ENCODE measurements around the gene ZNF705A.
"Not testable (repeated sequence)": the region's sequence is repeated elsewhere in the genome, so short reads cannot be mapped to it uniquely, and the experiment has no call there.

Gene ZNF705A

DNA sequence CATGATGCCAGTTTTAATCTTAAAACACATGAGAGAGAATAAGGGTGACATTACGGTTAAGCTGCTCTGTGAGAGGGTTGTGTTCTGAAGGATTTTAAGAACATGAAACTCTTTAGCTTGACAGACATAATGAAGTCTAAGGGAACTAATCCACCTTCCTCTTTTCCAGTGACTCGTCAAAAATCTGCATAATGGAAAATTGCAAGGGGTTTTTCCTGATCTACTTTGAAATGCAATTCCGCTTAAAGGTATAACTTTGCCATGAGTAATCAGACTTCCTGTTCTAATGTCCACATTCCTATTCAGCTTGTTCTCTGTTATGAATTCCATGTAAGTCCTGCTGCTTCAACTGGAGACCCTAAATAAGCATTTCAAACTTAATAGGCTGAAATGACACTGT, at the start of gene ZNF705A:
ZNF705A (plus strand) TSS at position 171 of the 400 bp plus-strand sequence. CDS start 15,611 bp downstream, outside the sequence.
- peak; percentile 34 for DNase-seq (ENCODE audit: low spot score)

DNA sequence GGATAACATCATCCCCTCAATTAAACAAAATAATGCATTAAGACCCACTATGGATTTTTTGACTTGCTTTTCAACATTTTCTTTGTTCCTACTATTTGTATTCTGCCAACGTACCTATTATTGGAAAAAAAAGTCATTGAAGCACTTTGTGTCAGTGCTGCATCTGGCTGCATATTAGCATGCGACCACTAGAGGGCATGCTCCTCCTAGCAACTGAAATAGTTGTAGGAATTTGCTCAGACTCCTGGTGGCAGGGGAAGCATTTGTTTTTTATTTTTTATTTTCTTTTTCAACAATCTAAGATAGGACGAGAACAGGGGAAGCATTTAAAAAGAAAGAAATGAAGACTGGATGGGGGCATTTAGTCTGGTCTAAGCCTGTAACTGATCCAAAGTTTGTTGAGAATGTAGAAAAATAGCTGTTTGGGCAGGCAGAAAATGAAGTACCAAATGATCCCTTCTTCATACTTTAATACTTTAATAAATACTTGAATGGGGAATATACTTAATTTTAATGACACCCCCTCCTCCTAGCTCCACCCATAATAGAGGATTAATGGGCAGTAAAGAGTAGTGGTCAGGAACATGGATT, 47.9 kb upstream of the ZNF705A start:
- peak; percentile 87 for DNase-seq (ENCODE audit: low spot score)

DNA sequence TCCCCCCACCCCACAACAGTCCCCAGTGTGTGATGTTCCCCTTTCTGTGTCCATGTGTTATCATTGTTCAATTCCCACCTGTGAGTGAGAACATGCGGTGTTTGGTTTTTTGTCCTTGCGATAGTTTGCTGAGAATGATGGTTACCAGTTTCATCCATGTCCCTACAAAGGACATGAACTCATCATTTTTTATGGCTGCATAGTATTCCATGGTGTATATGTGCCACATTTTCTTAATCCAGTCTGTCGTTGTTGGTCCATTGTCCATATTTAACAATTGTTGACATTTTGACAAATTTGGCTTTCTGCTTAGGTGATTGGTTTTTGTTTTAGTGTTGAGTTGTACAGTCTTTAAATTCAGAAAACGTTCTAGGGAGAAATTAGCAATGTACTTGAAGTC, 43.7 kb upstream of the ZNF705A start:
- not testable (repeated sequence) for DNase-seq (ENCODE audit: low spot score)

DNA sequence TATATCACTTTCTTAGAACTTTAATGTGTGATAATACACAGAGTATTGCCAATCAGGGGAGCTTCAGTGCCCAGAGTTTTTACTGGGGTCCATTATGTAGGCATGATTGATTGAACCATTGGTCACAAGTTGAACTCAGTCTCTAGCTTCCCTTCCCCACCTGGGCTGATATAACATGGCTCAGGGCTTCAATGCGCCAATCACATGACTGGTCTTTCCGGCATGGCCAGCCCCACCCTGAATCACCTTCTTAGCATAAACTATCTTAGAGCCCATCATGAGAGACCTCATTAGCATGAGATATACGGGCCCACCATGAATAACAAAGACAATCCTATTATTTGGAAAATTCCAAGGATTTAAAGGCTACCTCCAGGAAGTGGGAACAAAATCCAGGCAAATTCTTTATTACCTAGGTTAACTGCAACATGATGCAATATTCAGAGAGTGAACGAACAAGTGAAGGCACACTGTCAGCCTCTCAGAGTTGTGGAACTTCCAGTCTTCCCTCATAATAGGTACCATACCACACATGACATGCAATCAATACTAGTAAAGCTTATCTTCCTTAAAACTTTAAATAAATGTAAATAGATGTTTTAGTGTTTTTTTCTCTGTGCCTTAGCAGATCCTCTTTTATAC, 36.6 kb upstream of the ZNF705A start:
- DNase-seq (ENCODE audit: low spot score), result no peak

DNA sequence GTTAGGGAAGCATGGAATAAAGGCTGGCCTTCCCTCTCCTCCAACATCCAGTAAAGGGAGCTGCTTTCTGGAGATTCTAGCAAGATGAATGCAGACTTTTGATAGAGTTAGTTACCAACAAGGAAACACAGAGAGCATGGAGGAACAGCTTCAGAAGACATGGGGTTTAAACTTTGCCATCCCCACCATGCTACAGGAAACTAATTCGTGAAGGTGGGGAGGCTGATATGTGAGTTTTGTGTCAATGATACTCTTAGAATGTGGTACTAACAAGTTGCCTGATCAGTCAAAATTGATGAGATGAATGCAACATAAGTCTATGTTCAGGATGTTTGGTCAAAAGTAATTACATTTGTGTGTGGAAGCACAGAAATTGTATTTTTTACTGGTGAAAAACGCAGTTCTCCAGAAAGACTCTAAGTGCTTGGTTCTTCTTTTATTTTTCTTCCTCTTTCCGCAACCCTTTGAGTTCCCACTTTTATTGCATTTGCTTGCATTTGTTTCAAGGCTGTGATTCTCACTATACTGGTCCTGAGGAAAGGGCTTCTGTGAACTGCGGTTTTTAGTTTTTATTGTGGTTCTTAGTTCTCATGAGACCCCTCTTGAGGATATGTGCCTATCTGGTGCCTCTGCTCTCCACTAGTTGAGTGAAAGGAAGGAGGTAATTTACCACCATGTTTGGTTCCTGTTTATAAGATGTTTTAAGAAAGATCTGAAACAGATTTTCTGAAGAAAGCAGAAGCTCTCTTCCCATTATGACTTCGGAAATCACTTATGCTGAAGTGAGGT, 33.5 kb upstream of the ZNF705A start, which contains the start of gene CLEC4A:
CLEC4A (plus strand) TSS at position 494 of the 789 bp plus-strand sequence; CDS start at position 756, 262 bp downstream.
- peak; percentile 70 for DNase-seq (ENCODE audit: low spot score)

DNA sequence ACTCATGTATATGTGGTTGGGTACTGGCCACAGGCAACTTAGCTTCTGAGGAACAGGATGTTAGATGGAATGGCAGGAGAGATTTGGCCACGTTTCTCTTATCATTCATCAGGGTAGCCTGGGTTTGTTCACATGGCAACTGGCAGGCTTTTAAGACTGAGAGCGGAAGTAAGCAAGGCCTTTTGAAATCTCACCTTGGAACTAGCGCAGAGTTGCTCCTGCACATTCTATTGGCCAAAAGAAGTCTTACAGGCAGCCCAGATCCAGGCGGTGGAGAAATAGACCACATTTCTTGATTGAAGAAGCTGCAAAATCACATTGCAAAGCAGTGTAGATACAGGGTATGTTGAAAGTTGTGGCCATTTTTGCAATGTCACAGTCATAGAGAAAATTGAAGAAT, 29.7 kb upstream of the ZNF705A start:
- no peak for DNase-seq (ENCODE audit: low spot score)

DNA sequence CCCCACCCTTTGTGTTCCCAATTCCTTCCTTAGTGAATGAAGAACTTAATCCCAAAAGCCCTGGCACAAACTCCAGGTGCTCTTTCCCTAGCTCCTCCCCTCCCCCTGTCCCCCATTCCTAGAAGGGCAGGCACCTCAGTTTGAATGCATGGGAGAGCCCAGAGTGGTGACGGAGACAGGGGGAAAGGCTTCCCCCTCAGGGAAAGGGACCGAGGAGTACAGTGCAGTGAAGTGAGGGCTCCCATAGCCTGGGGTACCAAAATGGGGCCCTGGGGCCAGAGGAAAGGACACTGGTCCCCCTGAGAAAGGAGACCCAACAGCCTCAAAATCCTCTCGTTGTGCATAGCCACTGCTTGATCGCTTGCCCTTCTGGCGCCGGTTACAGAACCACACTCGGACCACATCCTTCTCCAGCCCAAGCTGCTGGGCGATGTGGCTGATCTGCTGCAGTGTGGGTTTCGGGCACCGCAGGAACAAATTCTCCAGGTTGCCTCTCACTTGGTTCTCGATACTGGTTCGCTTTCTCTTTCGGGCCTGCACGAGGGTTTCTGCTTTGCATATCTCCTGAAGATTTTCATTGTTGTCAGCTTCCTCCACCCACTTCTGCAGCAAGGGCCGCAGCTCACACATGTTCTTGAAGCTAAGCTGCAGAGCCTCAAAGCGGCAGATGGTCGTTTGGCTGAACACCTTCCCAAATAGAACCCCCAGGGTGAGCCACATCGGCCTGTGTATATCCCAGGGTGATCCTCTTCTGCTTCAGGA, 23.0 kb upstream of the ZNF705A start:
- DNase-seq (ENCODE audit: low spot score), result not testable (repeated sequence)

DNA sequence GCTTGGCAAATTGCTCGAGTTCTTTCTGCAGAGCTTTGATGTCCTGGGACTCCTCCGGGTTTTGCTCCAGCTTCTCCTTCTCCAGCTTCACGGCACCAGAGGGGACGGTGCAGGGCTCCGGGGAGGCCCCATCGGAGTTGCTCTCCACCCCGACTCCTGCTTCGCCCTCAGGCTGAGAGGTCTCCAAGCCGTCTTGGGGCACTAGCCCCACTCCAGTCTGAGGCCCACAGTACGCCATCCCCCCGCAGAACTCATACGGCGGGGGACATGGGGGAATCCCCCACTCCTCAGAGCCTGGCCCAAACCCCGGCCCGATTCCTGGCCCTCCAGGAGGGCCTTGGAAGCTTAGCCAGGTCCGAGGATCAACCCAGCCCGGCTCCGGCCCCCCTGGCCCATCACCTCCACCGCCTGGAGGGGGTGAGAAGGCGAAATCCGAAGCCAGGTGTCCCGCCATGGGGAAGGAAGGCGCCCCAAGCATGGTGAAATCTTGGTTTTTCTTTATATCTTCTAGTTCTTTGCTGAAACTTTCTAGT, 22.4 kb upstream of the ZNF705A start:
- DNase-seq (ENCODE audit: low spot score), result not testable (repeated sequence)

DNA sequence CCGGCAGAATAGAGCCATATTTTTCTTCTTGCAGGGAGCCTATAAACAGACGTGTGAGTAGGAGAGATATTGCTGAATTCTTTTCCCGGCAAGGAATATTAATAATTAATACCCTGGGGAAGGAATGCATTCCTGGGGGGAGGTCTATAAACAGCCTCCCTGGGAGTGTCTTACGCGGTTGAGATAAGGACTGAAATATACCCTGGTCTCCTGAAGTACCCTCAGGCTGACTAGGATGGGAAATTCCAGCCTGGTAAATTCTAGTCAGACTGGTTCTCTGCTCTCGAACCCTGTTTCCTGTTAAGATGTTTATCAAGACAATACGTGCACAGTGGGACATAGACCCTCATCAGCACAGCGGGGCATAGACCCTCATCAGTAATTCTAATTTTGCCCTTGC, 15.2 kb upstream of the ZNF705A start:
- not testable (repeated sequence) for DNase-seq (ENCODE audit: low spot score)

DNA sequence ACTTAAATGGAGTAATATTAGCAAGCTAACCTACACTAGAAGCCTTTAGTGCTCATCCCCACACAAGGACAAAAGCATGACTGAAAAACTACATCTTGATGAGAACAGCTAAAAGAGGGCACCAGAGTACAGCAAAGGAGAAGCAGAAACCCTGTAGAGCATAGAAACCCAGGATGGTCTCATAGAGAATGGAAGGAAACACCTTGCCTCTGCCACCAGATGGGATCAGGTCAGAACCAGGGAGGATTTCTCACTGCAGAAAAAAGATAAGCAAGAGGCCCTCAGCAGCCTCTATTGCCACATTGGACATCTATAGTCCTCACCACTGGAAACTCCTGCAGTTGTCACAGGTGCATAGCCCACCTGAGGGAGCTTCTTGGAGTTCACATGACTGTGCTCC, 13.6 kb upstream of the ZNF705A start:
- no peak for DNase-seq (ENCODE audit: low spot score)

DNA sequence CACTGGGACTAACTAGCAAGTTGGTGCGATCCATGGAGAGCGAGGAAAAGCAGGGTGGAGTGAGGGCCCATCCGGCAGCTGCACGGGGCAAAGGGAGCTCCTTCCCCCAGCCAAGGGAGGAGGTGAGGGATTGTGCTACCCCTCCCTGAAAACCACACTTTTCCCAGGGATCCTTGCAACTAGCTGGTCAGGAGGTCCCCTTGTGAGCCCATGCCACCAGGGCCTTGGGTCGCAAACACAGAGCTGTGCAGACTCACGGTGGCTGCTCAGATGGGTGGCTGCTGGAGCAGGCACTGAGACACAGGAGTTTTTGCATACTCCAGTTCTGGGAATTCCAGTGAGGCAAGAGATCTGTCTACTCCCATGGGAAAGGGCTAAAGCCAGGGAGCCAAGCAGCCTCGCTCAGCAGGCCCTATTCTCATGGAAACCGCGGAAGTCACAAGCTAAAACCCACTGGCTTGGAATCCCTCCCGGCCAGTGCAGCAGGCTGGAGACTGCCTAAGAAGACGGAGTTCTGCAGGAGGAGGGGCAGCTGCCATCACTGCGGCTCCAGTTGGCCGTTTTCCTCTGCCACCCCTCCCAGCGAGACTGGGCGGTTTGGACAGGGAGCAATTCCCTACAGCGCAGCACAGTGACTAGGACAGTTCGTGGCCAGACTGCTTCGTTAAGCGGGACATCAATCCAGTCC, 10.9 kb upstream of the ZNF705A start:
- DNase-seq (ENCODE audit: low spot score), result peak; percentile 63

DNA sequence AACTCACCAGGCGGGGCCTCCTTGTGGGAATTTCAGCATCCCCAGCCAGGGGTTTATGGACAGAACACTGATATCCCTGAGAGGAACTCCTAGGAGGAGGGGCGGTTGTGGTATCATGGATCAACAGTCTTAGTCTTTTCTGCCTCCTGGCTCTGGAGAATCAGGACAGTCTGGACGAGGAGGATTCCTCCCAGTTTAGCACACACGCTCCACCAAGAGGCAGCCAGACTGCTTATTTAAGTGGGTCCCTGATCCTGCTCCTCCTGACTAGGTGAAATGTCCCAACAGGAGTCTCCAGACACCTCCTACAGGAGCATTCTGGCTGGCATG, 10.4 kb upstream of the ZNF705A start:
- DNase-seq (ENCODE audit: low spot score), result no peak

DNA sequence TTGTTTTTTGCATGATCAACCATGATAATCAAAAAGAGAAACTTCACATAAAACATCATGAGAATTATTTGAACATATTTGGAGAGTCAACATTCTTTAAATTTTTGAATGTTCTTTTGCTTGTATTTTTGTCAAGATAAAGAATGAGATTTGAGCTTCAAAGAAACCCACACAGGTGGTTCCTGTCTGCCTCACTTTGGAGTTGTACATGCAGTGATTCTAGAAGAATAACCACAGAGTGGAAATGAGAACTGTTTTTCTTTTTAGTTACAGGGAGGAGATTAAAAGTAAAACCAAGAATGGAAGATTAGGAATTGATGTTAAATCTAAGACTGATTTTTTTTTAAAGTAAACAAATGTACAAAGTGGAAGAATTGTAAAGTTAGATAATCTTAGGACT, 2.3 kb upstream of the ZNF705A start:
- no peak for DNase-seq (ENCODE audit: low spot score)

DNA sequence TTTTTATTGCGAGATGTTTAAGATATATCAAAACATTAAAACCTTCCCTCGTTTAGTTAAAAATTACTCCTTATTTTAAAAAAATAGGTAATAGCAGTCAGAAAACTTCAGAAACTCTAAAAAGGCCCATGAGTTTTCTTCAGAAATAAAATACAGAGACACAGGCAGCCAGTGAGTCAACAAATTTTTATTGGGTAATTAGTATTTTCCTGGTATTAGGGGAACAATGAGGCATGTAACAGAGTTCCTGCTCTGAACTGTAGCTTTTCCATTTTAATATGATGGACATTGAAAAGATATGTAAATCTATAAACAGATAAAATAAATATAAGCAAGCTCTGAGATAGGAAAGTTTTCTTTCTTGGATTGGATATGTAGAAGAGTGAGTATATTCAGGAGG, 399 bp upstream of the ZNF705A start:
- DNase-seq (ENCODE audit: low spot score), result no peak

DNA sequence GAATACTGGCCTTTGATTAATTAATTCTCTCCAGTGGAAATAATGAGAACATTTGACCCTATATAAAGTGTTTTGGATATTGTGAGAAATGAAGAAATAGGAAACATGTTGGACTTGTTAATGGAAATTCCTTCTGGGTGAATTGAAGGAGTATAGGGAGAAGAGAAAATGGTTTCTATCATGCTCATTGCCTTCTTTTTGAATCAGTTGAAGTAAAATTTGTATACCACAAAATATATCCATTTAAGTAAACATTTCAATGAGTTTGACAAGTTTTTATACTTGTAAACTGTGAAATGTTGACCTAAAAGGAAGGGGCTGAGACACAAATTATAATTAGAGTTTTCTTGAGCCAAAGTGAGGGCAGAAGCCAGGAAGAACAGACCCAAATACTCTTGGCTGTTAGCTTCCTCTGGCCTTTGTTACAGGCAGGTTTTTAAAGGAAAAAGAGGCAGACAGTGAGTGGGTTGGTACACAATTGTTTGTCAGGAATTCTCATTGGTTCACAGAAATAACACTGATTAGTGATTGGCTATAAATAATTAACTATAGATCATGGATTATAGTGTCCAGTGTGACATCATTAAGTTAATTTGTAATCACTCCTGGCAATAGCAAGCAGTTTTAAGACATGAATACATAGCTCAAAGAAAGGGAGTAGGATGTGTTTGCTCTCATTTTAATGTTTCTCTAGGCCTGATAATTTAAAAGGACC, 826 bp downstream of the ZNF705A start:
- no peak for DNase-seq (ENCODE audit: low spot score)

DNA sequence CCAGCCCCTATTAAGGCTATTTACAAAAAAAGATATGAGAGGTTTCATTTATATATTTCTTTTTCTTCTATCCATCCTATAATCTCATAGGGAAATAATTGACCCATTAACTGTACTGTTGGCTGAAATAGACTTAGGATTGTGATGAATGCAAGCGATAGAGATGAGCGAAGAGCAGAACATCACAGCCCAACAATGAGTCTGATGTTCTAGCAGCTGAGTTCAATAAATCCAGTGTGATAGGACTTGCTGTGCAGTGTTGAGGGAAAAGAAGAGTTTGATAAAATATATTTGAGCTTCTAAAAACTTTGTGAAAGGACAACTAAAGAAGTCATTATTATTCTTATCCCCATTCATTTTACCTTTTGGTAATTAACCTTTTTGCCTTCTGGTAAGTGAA, 16.1 kb downstream of the ZNF705A start:
- peak; percentile 74 for DNase-seq (ENCODE audit: low spot score)

DNA sequence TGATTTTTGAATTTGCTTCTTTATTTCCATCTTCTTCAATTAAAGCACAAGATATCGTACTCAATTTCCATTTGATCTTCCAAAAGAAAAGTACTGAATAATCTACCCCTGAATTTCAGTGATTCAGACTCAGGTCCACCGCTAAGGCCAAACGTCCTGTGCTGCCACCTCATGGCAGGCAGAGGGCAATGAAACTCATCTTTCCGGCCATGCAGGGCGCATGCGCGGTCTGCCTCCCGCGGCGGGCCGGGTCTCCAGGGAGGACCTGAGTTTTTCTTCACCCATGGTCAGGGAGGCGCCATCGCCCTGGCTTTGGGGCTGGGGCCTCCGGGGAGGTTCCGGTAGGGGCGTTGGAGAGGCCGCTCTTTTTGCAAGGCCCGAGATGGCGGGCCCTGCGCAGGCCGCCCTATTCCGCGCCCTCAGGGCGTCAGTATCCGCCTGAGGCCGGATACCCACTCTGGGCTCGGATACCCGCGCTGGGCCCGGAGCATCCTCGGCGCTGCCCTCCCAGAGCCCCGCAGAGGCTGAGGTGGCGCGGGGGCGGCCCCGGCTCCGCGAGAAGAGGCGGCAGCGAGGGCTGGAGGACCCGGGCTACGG, 23.3 kb downstream of the ZNF705A start:
- peak; percentile 93 for DNase-seq (ENCODE audit: low spot score)

DNA sequence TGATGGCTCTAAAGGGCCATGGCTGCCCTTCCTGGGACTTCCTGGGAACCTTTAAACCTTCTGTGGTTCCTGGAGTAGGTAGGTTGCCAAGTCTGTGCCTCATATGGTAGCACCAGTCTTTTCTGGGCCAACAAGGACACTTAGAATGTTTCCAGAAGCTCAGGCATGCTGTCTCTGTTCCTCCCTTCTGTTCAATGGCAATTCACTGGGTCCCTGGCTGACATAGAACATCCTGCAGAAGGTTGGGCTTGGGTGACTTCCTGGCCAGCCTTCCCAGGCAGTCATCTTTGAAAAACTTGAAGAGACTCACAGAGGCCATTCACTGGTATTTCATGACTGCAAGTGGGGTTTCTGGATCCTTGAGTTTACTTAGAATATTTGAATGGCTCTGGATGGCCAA, 24.5 kb downstream of the ZNF705A start:
- DNase-seq (ENCODE audit: low spot score), result not testable (repeated sequence)

DNA sequence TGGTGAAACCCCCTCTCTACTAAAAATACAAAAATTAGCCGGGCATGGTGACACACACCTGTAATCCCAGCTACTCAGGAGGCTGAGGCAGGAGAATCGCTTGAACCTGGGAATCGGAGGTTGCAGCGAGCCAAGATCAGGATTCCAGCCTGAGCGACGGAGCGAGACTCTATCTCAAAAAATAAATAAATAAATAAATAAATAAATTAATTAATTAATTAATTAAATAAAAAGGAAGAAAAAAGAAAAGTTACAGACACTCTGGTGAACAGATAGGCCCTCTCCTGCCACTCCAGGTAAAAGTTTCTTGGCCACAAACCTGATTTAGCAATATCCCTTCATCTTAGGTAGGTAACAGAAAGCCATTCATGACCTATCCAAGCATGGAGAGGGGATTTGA, 26.1 kb downstream of the ZNF705A start:
- not testable (repeated sequence) for DNase-seq (ENCODE audit: low spot score)

DNA sequence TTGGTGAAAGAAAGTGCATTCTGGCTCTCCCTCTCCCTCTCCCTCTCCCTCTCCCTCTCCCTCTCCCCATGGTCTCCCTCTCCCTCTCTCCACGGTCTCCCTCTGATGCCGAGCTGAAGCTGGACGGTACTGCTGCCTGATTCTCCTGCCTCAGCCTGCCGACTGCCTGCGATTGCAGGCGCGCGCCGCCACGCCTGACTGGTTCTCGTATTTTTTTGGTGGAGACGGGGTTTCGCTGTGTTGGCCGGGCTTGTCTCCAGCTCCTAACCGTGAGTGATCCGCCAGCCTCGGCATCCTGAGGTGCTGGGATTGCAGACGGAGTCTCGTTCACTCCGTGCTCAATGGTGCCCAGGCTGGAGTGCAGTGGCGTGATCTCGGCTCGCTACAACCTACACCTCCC, 26.5 kb downstream of the ZNF705A start:
- not testable (repeated sequence) for DNase-seq (ENCODE audit: low spot score)
